GM23338 (cell line): Measurements from ENCODE around the gene SH3TC2. TPM values are rescaled to one million over a fixed set of nuclear protein-coding genes. Genes with fewer than 3 reads are reported as not detected.

Experiments used
- ATAC-seq: fragments of 200-7000 bp; cut with Tn5 transposase; 3 replicates; pipeline ENCODE4 v1.9.1; 2020
- DNase-seq: peaks from one replicate; pipeline ENCODE4 v3.0.0-alpha.2; 2015; ENCODE audit warnings: low spot score
- H2AFZ ChIP-seq: fragments of 200-600 bp; sonication (generic); 2 replicates; pipeline ENCODE4 v1.8.0; 2016; ENCODE audit warnings: antibody characterized with exemption, mild to moderate bottlenecking, moderate library complexity
- H3F3A ChIP-seq: fragments of 200-600 bp; sonication (generic); replicated peaks from 2 replicates; pipeline ENCODE4 v1.8.0; 2017; ENCODE audit warnings: antibody characterized with exemption, mixed run types, low read depth
- H3K27ac ChIP-seq: fragments of 200-600 bp; sonication (generic); 2 replicates; pipeline ENCODE4 v1.6.1; 2016; ENCODE audit warnings: low read depth
- H3K27me3 ChIP-seq: fragments of 200-600 bp; sonication (generic); 2 replicates; pipeline ENCODE4 v1.8.0; 2016; ENCODE audit warnings: mild to moderate bottlenecking, mixed run types, moderate library complexity; ENCODE audit not compliant: insufficient read depth
- H3K36me3 ChIP-seq: fragments of 200-600 bp; sonication (generic); 2 replicates; pipeline ENCODE4 v1.8.0; 2016; ENCODE audit warnings: mild to moderate bottlenecking; ENCODE audit not compliant: insufficient read depth
- H3K4me1 ChIP-seq: fragments of 200-600 bp; sonication (generic); 2 replicates; pipeline ENCODE4 v1.8.0; 2016; ENCODE audit warnings: mild to moderate bottlenecking, moderate library complexity; ENCODE audit not compliant: insufficient read depth
- H3K4me2 ChIP-seq: fragments of 200-600 bp; sonication (generic); 2 replicates; pipeline ENCODE4 v1.7.1; 2017; ENCODE audit warnings: mixed run types
- H3K4me3 ChIP-seq: fragments of 200-600 bp; sonication (generic); 2 replicates; pipeline ENCODE4 v1.6.1; 2016; ENCODE audit warnings: mixed run types
- H3K79me2 ChIP-seq: fragments of 200-600 bp; sonication (generic); replicated peaks from 2 replicates; pipeline ENCODE4 v1.8.0; 2017; ENCODE audit warnings: mild to moderate bottlenecking; ENCODE audit not compliant: insufficient read depth
- H3K9me2 ChIP-seq: fragments of 200-600 bp; sonication (generic); 2 replicates; pipeline ENCODE4 v1.8.0; 2017; ENCODE audit not compliant: insufficient read depth
- H4K20me1 ChIP-seq: fragments of 200-600 bp; sonication (generic); replicated peaks from 2 replicates; pipeline ENCODE4 v1.8.0; 2017; ENCODE audit warnings: mild to moderate bottlenecking; ENCODE audit not compliant: insufficient read depth
- H3K27ac Mint-ChIP-seq: 2 replicates; pipeline ENCODE4 v1.8.0; 2020; ENCODE audit warnings: inconsistent platforms, mild to moderate bottlenecking, moderate library complexity, mixed read lengths
- H3K27me3 Mint-ChIP-seq: 3 replicates; pipeline ENCODE4 v1.8.0; 2022; ENCODE audit warnings: low read depth, mild to moderate bottlenecking, moderate library complexity, mixed read lengths, inconsistent platforms; ENCODE audit not compliant: insufficient read depth, poor library complexity
- H3K36me3 Mint-ChIP-seq: 3 replicates; pipeline ENCODE4 v1.8.0; 2021; ENCODE audit warnings: low read depth, mild to moderate bottlenecking, inconsistent platforms, moderate library complexity, mixed read lengths
- H3K4me1 Mint-ChIP-seq: 3 replicates; pipeline ENCODE4 v1.8.0; 2020; ENCODE audit warnings: mild to moderate bottlenecking, inconsistent platforms, mixed read lengths
- H3K4me3 Mint-ChIP-seq: 3 replicates; pipeline ENCODE4 v1.8.0; 2021; ENCODE audit warnings: moderate library complexity, mild to moderate bottlenecking, inconsistent platforms, mixed read lengths
- H3K9me3 Mint-ChIP-seq: 3 replicates; pipeline ENCODE4 v1.8.0; 2020; ENCODE audit warnings: moderate library complexity, mild to moderate bottlenecking, inconsistent platforms, mixed read lengths
- CREB1 ChIP-seq: fragments of 250-450 bp; sonication (Bioruptor Pico); IDR thresholded peaks from 2 replicates; pipeline ENCODE4 v1.5.0; 2020; ENCODE audit warnings: low read depth, mild to moderate bottlenecking, moderate library complexity
- CTCF ChIP-seq, 2 experiments: fragments of 200-600 bp in 1 of 2; sonication (generic) in 1 of 2; conservative IDR thresholded peaks; 2 replicates each; pipeline versions ENCODE4 v1.5.1 to v1.6.1; 2016 to 2017; ENCODE audit warnings: antibody characterized with exemption in 2 of 2, low read depth in 2 of 2, mild to moderate bottlenecking in 2 of 2, moderate library complexity in 1 of 2
- ETS1 ChIP-seq: IDR thresholded peaks from 2 replicates; pipeline ENCODE4 v1.6.1; 2016; ENCODE audit warnings: antibody characterized with exemption
- EZH2 ChIP-seq: fragments of 200-600 bp; sonication (generic); IDR thresholded peaks from one replicate; pipeline ENCODE4 v1.8.0; 2017; ENCODE audit warnings: antibody characterized with exemption, mild to moderate bottlenecking, low read depth; ENCODE audit not compliant: unreplicated experiment
- EZH2phosphoT487 ChIP-seq: fragments of 200-600 bp; sonication (generic); IDR thresholded peaks from one replicate; pipeline ENCODE4 v1.8.1; 2018; ENCODE audit warnings: antibody characterized with exemption; ENCODE audit not compliant: unreplicated experiment
- JUNB ChIP-seq: IDR thresholded peaks from one replicate; pipeline ENCODE4 v1.6.1; 2016; ENCODE audit warnings: antibody characterized with exemption; ENCODE audit not compliant: unreplicated experiment
- NANOG ChIP-seq: IDR thresholded peaks from 2 replicates; pipeline ENCODE4 v1.6.1; 2016; ENCODE audit warnings: antibody characterized with exemption, borderline replicate concordance
- REST ChIP-seq: IDR thresholded peaks from one replicate; pipeline ENCODE4 v1.6.1; 2018; ENCODE audit warnings: antibody characterized with exemption; ENCODE audit not compliant: unreplicated experiment
- STAT1 ChIP-seq: IDR thresholded peaks from one replicate; pipeline ENCODE4 v1.6.1; 2016; ENCODE audit warnings: antibody characterized with exemption; ENCODE audit not compliant: unreplicated experiment
- ZNF114 ChIP-seq: fragments of 250-450 bp; sonication (Bioruptor Pico); IDR thresholded peaks from 2 replicates; pipeline ENCODE4 v1.5.0; 2020; ENCODE audit warnings: mild to moderate bottlenecking, moderate library complexity
- ZNF331 ChIP-seq: fragments of 250-450 bp; sonication (Bioruptor Pico); IDR thresholded peaks from 2 replicates; pipeline ENCODE4 v1.5.0; 2020; ENCODE audit warnings: low read depth, mild to moderate bottlenecking, moderate library complexity
- polyA plus RNA-seq: library from polyadenylated mRNA; unstranded; fragments of >200 nt; fragmentation: Nextera tagmentation; extraction: Ambion mirVana; gene quantifications from 2 replicates; pipeline ENCODE4 v1.2.1, GENCODE V29; 2016
- total RNA-seq: library from RNA; depleted of rRNA; stranded (reverse); fragments of >200 nt; shearing (Covaris generic); gene quantifications from 2 replicates; pipeline ENCODE4 v1.2.3, GENCODE V29; 2014

Gene SH3TC2
- total and polyA plus RNA-seq, 2 experiments from 2014 or later, result 0.10 to 0.17 TPM

DNA sequence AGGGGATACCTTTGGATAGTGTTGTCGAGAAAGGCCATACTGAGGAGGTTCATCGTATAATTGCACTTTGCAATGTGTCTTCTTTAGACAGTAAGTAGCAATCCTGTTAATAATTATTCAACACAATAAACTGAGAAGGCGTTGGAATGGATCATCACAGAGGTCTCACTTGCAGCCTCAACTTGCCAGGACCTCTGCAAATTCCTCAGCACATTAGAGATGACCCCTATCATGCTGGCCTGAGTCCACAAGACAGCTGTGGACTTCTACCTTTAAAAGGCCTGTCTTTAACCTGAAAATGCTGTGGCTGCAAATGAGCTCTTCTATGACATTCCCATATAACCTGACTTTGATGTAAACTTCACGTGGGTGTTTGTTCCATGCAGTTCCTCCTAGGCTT lies 14.1 kb downstream of the SH3TC2 start (continued):
- TF ChIP-seq REST (no peak), ETS1 (no peak), EZH2phosphoT487 (no peak), EZH2 (no peak), CREB1 (no peak), CTCF (conservative IDR thresholded peaks at IDR 0.05; ENCODE audit: low read depth in 2 of 2) (no peak), JUNB (no peak)

- Mint-ChIP-seq H3K4me1 (peaks cover 3% of the 10 kb centered on the region; the same call in 1 of the 3 replicates), H3K9me3 (no peaks in the 10 kb centered on the region), H3K27ac (no peak overlapping the region), H3K27me3 (no peaks in the 10 kb centered on the region), H3K36me3 (no peaks in the 10 kb centered on the region), H3K4me3 (no peak overlapping the region)
- no peaks in the 10 kb centered on the region for H3K79me2 ChIP-seq
- H2AFZ ChIP-seq, result no peak overlapping the region
- H3K9me2 ChIP-seq, result no peaks in the 10 kb centered on the region
- no peaks in the 10 kb centered on the region for H3K36me3 ChIP-seq
- H3F3A ChIP-seq, result no peaks in the 10 kb centered on the region
- H3K27me3 ChIP-seq, result no peaks in the 10 kb centered on the region
- ATAC-seq (no peak), DNase-seq (no peak)
- no peak overlapping the region for H3K27ac ChIP-seq
- H3K4me3 ChIP-seq, result no peak overlapping the region
- H3K4me1 ChIP-seq, result no peaks in the 10 kb centered on the region
- no peak overlapping the region for H3K4me2 ChIP-seq
- H4K20me1 ChIP-seq, result no peaks in the 10 kb centered on the region
- TF ChIP-seq REST (no peak), STAT1 (no peak), ZNF114 (CRISPR knock-in tag) (no peak), CTCF (conservative IDR thresholded peaks at IDR 0.05; ENCODE audit: low read depth in 2 of 2) (no peak), ETS1 (no peak), JUNB (no peak), EZH2 (no peak), ZNF331 (no peak), NANOG (no peak)
These were observed 15.4 kb downstream of the SH3TC2 start for GRCh38 chr5:149047462-149047861.
